HepG2 (cell line): ENCODE measurements around the gene DEDD2. TPM values are rescaled to one million over a fixed set of nuclear protein-coding genes. Genes with fewer than 3 reads are reported as not detected.

Source experiments
- ATAC-seq: fragments of 200-7000 bp; cut with Tn5 transposase; 3 replicates; pipeline ENCODE4 v1.9.1; 2020; ENCODE audit warnings: mild to moderate bottlenecking, moderate library complexity
- BruUV-seq: library from RNA; stranded (reverse); fragments of 400-500 nt; replicated peaks from 2 replicates; lab custom pipeline; 2021; lab: Mats Ljungman, UMichigan
- CTCF ChIA-PET: fragments of 300-600 bp; formaldehyde crosslinking; extraction: SDS; loops from one replicate; lab custom pipeline; 2021; ENCODE audit warnings: low total read pairs, inconsistent platforms, low intra/inter-chr PET ratio; lab: Yijun Ruan, JAX
- POLR2A ChIA-PET: fragments of 350-600 bp; sonication (Branson Sonifier 250); formaldehyde crosslinking; loops from one replicate; lab custom pipeline; 2020; ENCODE audit warnings: antibody characterized with exemption, inconsistent platforms; lab: Yijun Ruan, JAX
- DNase-seq: peaks from one replicate; pipeline ENCODE4 v3.0.0-alpha.2; 2015; ENCODE audit warnings: low spot score
- FAIRE-seq: peaks from 3 replicates; lab custom pipeline; 2011; peaks lifted over from hg19 to GRCh38; lab: Jason Lieb, UNC
- H2AFZ ChIP-seq: one replicate; pipeline ENCODE4 v1.6.1; 2011; ENCODE audit warnings: low read length, inconsistent platforms
- H3K27ac ChIP-seq: fragments of 300-600 bp; 3 replicates; pipeline ENCODE4 v1.8.0; 2011; ENCODE audit warnings: mixed run types, mild to moderate bottlenecking, mixed read lengths, low read length, inconsistent platforms; ENCODE audit not compliant: insufficient read depth; ENCODE audit errors: extremely low read length
- H3K27me3 ChIP-seq, 2 experiments: fragments of 200-600 bp in 1 of 2; 2 replicates in 1 of 2; 3 replicates in 1 of 2; pipeline versions ENCODE4 v1.6.0 to v1.8.0; 2011; ENCODE audit warnings: low read length in 2 of 2, mild to moderate bottlenecking in 2 of 2, moderate library complexity in 2 of 2, inconsistent platforms in 1 of 2; ENCODE audit not compliant: insufficient read depth in 2 of 2, control insufficient read depth in 1 of 2
- H3K36me3 ChIP-seq, 2 experiments: fragments of 200-600 bp in 1 of 2; replicated peaks in 1 of 2; 2 replicates in 1 of 2; 3 replicates in 1 of 2; pipeline versions ENCODE4 v1.5.1 to v1.8.0; 2011; ENCODE audit warnings: low read length in 2 of 2, inconsistent platforms in 1 of 2; ENCODE audit not compliant: insufficient read depth in 2 of 2, control insufficient read depth in 1 of 2
- H3K4me1 ChIP-seq: 2 replicates; pipeline ENCODE4 v1.5.1; 2012; ENCODE audit warnings: low read length, inconsistent platforms; ENCODE audit not compliant: insufficient read depth
- H3K4me2 ChIP-seq: 2 replicates; pipeline ENCODE4 v1.6.0; 2011; ENCODE audit warnings: low read depth, low read length, inconsistent platforms
- H3K4me3 ChIP-seq, 3 experiments: fragments of 200-600 bp in 1 of 3; sonication (generic), shearing (Covaris generic) in 1 of 3; replicated peaks in 1 of 3; 2 replicates each; pipeline ENCODE4 v1.5.1; 2011 to 2016; ENCODE audit warnings: low read length in 3 of 3, inconsistent platforms in 2 of 3, low read depth in 2 of 3, mild to moderate bottlenecking in 2 of 3, control low read depth in 1 of 3, mixed read lengths in 1 of 3; ENCODE audit not compliant: insufficient read depth in 1 of 3
- H3K79me2 ChIP-seq: one replicate; pipeline ENCODE4 v1.6.1; 2011; ENCODE audit warnings: low read length, inconsistent platforms; ENCODE audit not compliant: insufficient read depth
- H3K9ac ChIP-seq: 2 replicates; pipeline ENCODE4 v1.6.0; 2011; ENCODE audit warnings: mild to moderate bottlenecking, low read depth, low read length, inconsistent platforms; ENCODE audit not compliant: insufficient read depth
- H3K9me3 ChIP-seq: 2 replicates; pipeline ENCODE4 v1.5.1; 2012; ENCODE audit warnings: mild to moderate bottlenecking, low read length
- H4K20me1 ChIP-seq: 2 replicates; pipeline ENCODE4 v1.6.0; 2011; ENCODE audit warnings: inconsistent platforms, mild to moderate bottlenecking, low read length, moderate library complexity; ENCODE audit not compliant: insufficient read depth
- KDM5B ChIP-seq: sonication (generic); formaldehyde crosslinking; IDR thresholded peaks from 2 replicates; pipeline ENCODE4 v1.4.0; 2020; ENCODE audit warnings: missing genetic modification reagents, mild to moderate bottlenecking, borderline replicate concordance
- MAF1 ChIP-seq: sonication (generic); formaldehyde crosslinking; IDR thresholded peaks from 2 replicates; pipeline ENCODE4 v1.5.0; 2020; ENCODE audit warnings: missing genetic modification reagents, borderline replicate concordance
- NFE2L1 ChIP-seq: sonication (generic); formaldehyde crosslinking; IDR thresholded peaks from 2 replicates; pipeline ENCODE4 v1.4.0; 2020; ENCODE audit warnings: missing genetic modification reagents, mild to moderate bottlenecking, borderline replicate concordance
- PHF20 ChIP-seq: sonication (generic); formaldehyde crosslinking; IDR thresholded peaks from 2 replicates; pipeline ENCODE4 v1.5.0; 2020; ENCODE audit warnings: mild to moderate bottlenecking, missing genetic modification reagents
- RAD21 ChIP-seq: fragments of 450-650 bp; formaldehyde crosslinking; IDR thresholded peaks from 2 replicates; pipeline ENCODE4 v1.5.0; 2020; ENCODE audit warnings: mild to moderate bottlenecking
- SAP130 ChIP-seq: IDR thresholded peaks from 2 replicates; pipeline ENCODE4 v1.6.1; 2016; ENCODE audit warnings: low read depth
- STAG1 ChIP-seq: sonication (generic); formaldehyde crosslinking; IDR thresholded peaks from 2 replicates; pipeline ENCODE4 v1.4.0; 2020; ENCODE audit warnings: missing genetic modification reagents
- THAP11 ChIP-seq: IDR thresholded peaks from 2 replicates; pipeline ENCODE4 v1.6.1; 2016; ENCODE audit warnings: missing biosample characterization, missing genetic modification reagents
- UBTF ChIP-seq: sonication (generic); formaldehyde crosslinking; IDR thresholded peaks from 2 replicates; pipeline ENCODE4 v1.4.0; 2020; ENCODE audit warnings: mild to moderate bottlenecking, missing genetic modification reagents
- ZBTB33 ChIP-seq: sonication (generic); formaldehyde crosslinking; IDR thresholded peaks from 2 replicates; pipeline ENCODE4 v1.4.0; 2020; ENCODE audit warnings: missing genetic modification reagents
- ZNF30 ChIP-seq: sonication (generic); formaldehyde crosslinking; IDR thresholded peaks from 2 replicates; pipeline ENCODE4 v1.5.0; 2020; ENCODE audit warnings: mild to moderate bottlenecking, missing genetic modification reagents
- ZNF343 ChIP-seq: sonication (generic); formaldehyde crosslinking; IDR thresholded peaks from 2 replicates; pipeline ENCODE4 v1.4.0; 2020; ENCODE audit warnings: mild to moderate bottlenecking, missing genetic modification reagents
- ZNF687 ChIP-seq: sonication (generic); formaldehyde crosslinking; IDR thresholded peaks from 2 replicates; pipeline ENCODE4 v1.5.1; 2020; ENCODE audit warnings: mild to moderate bottlenecking, missing genetic modification reagents, moderate library complexity
- WGBS: methylation state at CpG from one replicate; pipeline ENCODE4 v1.1.6; 2017; ENCODE audit warnings: low lambda C conversion rate; 5-methylcytosine and 5-hydroxymethylcytosine counted together
- in situ Hi-C: cut with HindIII; loops from 2 replicates; pipeline ENCODE4 v1.10.0; 2017; ENCODE audit warnings: low pct_unique_long_range_greater_than_20kb; ENCODE audit not compliant: extremely low pct_ligation_motif_present
- intact Hi-C: fragments of 100-400 bp; cut with micrococcal nuclease; formaldehyde crosslinking; loops from one replicate; pipeline ENCODE4 v1.10.0; 2022; ENCODE audit not compliant: unreplicated experiment
- polyA plus RNA-seq, 8 experiments: library from polyadenylated mRNA; depleted of rRNA in 3 of 8; stranded (reverse) in 7 of 8; unstranded in 1 of 8; fragments of >200 nt; fragmentation: Illumina TruSeq in 4 of 8; extraction: Trizol in 4 of 8; gene quantifications; 2 replicates each; pipeline versions ENCODE4 v1.2.1 to v1.2.3, GENCODE V29; 2011 to 2016; ENCODE audit warnings: low read depth in 4 of 8, missing spikeins in 1 of 8, mixed read lengths in 1 of 8; ENCODE audit not compliant: insufficient read depth in 1 of 8
- total RNA-seq, 5 experiments: library from RNA; depleted of rRNA; stranded (reverse); fragments of >200 nt; fragmentation: Illumina TruSeq; extraction: Trizol; gene quantifications; 2 replicates each; pipeline ENCODE4 v1.2.3, GENCODE V29; 2016; ENCODE audit warnings: low read depth in 1 of 5

The DEDD2 gene
- total and polyA plus RNA-seq, 2 of the 13 experiments (the other 11 are each of a cell fraction or from before 2014, with no cell fraction given), result 19.2 to 24.7 TPM

- Histone ChIP-seq H3K79me2 (no peaks in the 10 kb centered on the region), H3K9ac (no peak overlapping the region), H2AFZ (no peak overlapping the region), H4K20me1 (no peaks in the 10 kb centered on the region), H3K9me3 (no peaks in the 10 kb centered on the region), H3K27me3 (peaks cover 4 to 61% of the 10 kb centered on the region in 2 experiments; a peak in 4 of 5 replicates), H3K36me3 (no peaks in the 10 kb centered on the region), H3K4me3 (no peak overlapping the region), H3K27ac (no peak overlapping the region), H3K4me2 (no peak overlapping the region), H3K4me1 (no peaks in the 10 kb centered on the region)
- ATAC-seq (peak; percentile 93), FAIRE-seq (no peak), DNase-seq (peak; percentile 9)
- in situ Hi-C loops (no loop called here), intact Hi-C loops (no loop called here)
- ChIA-PET POLR2A (no interaction called here), CTCF (no interaction called here)
- no TSS peak for BruUV-seq
- whole genome bisulfite sequencing, result 16% methylated on average over 22 of the region's 66 CpGs
- TF ChIP-seq NFE2L1 (CRISPR knock-in tag) (no peak), THAP11 (CRISPR knock-in tag) (peak; percentile 16; the same call in 1 of the 2 replicates), ZBTB33 (CRISPR knock-in tag) (0 out of 2 replicates have a peak, but pooled peaks have one; percentile 42), ZNF687 (CRISPR knock-in tag) (peak; percentile 31; the same call in 1 of the 2 replicates), ZNF30 (CRISPR knock-in tag) (no peak), UBTF (peak; percentile 76; the same call in 1 of the 2 replicates), PHF20 (no peak), ZNF343 (CRISPR knock-in tag) (no peak), MAF1 (no peak), STAG1 (CRISPR knock-in tag) (0 out of 2 replicates have a peak, but pooled peaks have one; percentile 20), KDM5B (CRISPR knock-in tag) (peak; percentile 42; the same call in 1 of the 2 replicates), RAD21 (CRISPR knock-in tag) (0 out of 2 replicates have a peak, but pooled peaks have one; percentile 11), SAP130 (CRISPR knock-in tag) (no peak)
Measured at GRCh38 chr19:42176990-42177685, 40.3 kb downstream of the DEDD2 start.
